Parathyroid adenoma (tissue), 2 donors: ENCODE measurements around the gene ALDH3B2.
A peak's percentile ranks its signal among the peaks of the same experiment; 100 is the strongest.

ENCODE experiments used
- H2AFZ ChIP-seq: fragments of 300-600 bp; sonication (generic); one replicate; pipeline ENCODE4 v1.7.0; 2017; ENCODE audit warnings: antibody characterized with exemption, mild to moderate bottlenecking
- H3K27ac ChIP-seq: fragments of 300-600 bp; sonication (generic); one replicate; pipeline ENCODE4 v1.7.0; 2017
- H3K27me3 ChIP-seq: fragments of 300-600 bp; sonication (generic); one replicate; pipeline ENCODE4 v1.7.0; 2017; ENCODE audit warnings: low read length; ENCODE audit not compliant: control insufficient read depth, insufficient read depth
- H3K36me3 ChIP-seq: fragments of 300-600 bp; sonication (generic); one replicate; pipeline ENCODE4 v1.7.0; 2017; ENCODE audit warnings: low read length; ENCODE audit not compliant: control insufficient read depth, insufficient read depth
- H3K4me1 ChIP-seq: fragments of 300-600 bp; sonication (generic); one replicate; pipeline ENCODE4 v1.7.0; 2017; ENCODE audit warnings: control low read depth
- H3K4me2 ChIP-seq: fragments of 300-600 bp; sonication (generic); one replicate; pipeline ENCODE4 v1.7.0; 2017; ENCODE audit warnings: low read length
- H3K4me3 ChIP-seq: fragments of 300-600 bp; sonication (generic); one replicate; pipeline ENCODE4 v1.7.0; 2017; ENCODE audit warnings: low read depth, low read length
- H3K79me2 ChIP-seq: fragments of 300-600 bp; sonication (generic); one replicate; pipeline ENCODE4 v1.7.0; 2017; ENCODE audit warnings: control low read depth
- H3K9ac ChIP-seq: fragments of 300-600 bp; sonication (generic); one replicate; pipeline ENCODE4 v1.7.0; 2017; ENCODE audit warnings: mild to moderate bottlenecking
- H3K9me3 ChIP-seq: fragments of 300-600 bp; sonication (generic); one replicate; pipeline ENCODE4 v1.7.0; 2017; ENCODE audit warnings: low read length; ENCODE audit not compliant: control insufficient read depth
- CTCF ChIP-seq: fragments of 300-600 bp; sonication (generic); IDR thresholded peaks from one replicate; pipeline ENCODE4 v1.7.0; 2017; ENCODE audit warnings: antibody characterized with exemption, mild to moderate bottlenecking
- donor health status: primary hyperparathyroidism.

ALDH3B2 gene

DNA sequence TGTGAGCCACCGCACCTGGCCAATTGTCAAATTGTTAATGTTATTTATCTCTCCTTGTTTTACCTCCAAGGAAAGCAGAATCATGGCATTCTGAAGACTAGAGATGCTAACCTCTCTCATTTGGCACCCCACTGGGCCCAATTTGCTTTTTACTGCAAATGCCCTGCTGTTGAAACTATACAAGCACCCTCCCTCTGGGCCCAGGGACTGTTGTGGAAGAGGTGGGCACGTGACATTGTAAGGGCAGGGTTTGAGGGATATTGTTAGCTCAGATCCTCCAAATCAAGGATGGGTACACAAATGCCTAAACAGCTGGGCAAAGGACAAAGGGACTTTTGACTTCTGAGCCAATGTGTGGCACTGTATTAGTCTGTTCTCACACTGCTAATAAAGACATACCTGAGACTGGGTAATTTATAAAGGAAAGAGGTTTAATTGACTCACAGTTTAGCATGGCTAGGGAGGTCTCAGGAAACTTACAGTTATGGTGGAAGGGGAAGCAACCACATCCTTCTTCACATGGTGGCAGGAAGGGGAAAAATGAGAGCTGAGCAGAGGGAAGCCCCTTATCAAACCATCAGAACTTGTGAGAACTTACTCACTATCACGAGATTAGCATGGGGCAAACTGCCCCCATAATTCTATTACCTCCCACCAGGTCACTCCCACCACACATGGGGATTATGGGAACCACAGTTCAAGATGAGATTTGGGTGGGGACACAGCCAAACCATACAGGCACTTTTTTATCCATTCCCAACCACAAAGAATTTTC, 6.5 kb upstream of the ALDH3B2 start:
- Histone ChIP-seq H3K36me3 (no peaks in the 10 kb centered on the region), H3K27ac (peak overlapping the region; percentile 80), H3K4me1 (peaks cover 9% of the 10 kb centered on the region), H2AFZ (no peak overlapping the region), H3K4me2 (no peak overlapping the region), H3K4me3 (no peak overlapping the region), H3K27me3 (no peaks in the 10 kb centered on the region), H3K79me2 (no peaks in the 10 kb centered on the region), H3K9ac (no peak overlapping the region), H3K9me3 (no peaks in the 10 kb centered on the region)
- TF ChIP-seq CTCF = no peak

GRCh38 chr11:67675058-67675747, 780 bp upstream of the ALDH3B2 start:
- Histone ChIP-seq H3K4me3 (no peak overlapping the region), H3K36me3 (no peaks in the 10 kb centered on the region), H3K9ac (no peak overlapping the region), H3K9me3 (no peaks in the 10 kb centered on the region), H2AFZ (no peak overlapping the region), H3K4me1 (peaks cover 10% of the 10 kb centered on the region), H3K27ac (peak overlapping the region; percentile 89), H3K27me3 (no peaks in the 10 kb centered on the region), H3K4me2 (peak overlapping the region; percentile 29), H3K79me2 (no peaks in the 10 kb centered on the region)
- TF ChIP-seq CTCF = no peak

- Histone ChIP-seq H3K4me3 (no peak overlapping the region), H3K4me2 (no peak overlapping the region), H3K9me3 (no peaks in the 10 kb centered on the region), H3K36me3 (no peaks in the 10 kb centered on the region), H3K4me1 (peaks cover 10% of the 10 kb centered on the region), H3K27ac (peak overlapping the region; percentile 89), H2AFZ (peak overlapping the region; percentile 56), H3K27me3 (no peaks in the 10 kb centered on the region), H3K79me2 (no peaks in the 10 kb centered on the region), H3K9ac (no peak overlapping the region)
- TF ChIP-seq CTCF = no peak
Measured at GRCh38 chr11:67673902-67674301, 521 bp downstream of the ALDH3B2 start.

DNA sequence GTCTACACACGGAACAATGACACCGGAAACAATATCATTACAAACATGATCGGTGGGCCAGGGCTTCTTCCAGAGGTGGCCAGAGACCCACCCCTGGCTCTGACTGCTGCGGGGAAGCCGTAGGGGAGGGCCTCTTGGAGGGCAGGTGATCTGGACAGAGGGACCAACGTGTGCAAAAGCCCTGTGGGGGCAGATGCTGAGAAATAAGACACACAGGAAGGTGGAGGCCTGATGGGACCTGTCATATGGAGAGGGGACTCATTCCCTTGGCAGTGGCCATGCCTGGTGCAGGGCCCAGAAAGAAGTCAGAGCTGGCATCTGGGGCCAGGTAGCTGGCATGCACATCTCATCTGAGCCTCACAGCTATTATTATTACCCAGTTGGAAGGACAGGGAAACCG, 1.1 kb downstream of the ALDH3B2 start:
- peak overlapping the region; percentile 89 for H3K27ac ChIP-seq
- no peak for TF ChIP-seq CTCF
- no peaks in the 10 kb centered on the region for H3K9me3 ChIP-seq
- no peaks in the 10 kb centered on the region for H3K79me2 ChIP-seq
- H2AFZ ChIP-seq = peak overlapping the region; percentile 56
- H3K4me2 ChIP-seq = no peak overlapping the region
- no peaks in the 10 kb centered on the region for H3K27me3 ChIP-seq
- H3K36me3 ChIP-seq = no peaks in the 10 kb centered on the region
- no peak overlapping the region for H3K4me3 ChIP-seq
- peaks cover 10% of the 10 kb centered on the region for H3K4me1 ChIP-seq
- no peak overlapping the region for H3K9ac ChIP-seq

DNA sequence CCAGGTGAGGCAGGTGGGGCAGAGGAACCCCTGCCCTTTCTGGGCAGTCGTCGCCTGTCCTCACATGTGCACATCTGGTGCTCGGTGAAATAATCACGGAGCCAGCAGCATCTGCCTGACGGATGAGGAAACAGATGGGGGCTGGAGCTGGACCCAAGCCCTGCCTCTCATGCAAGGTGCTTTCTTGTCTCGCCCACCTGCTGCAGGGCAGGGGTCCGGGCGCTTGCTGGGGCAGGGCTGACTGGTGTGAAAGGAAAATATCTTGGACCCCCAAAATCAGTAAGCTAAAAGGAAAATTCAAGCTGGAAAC, 3.3 kb downstream of the ALDH3B2 start:
- Histone ChIP-seq H3K9me3 (no peaks in the 10 kb centered on the region), H3K79me2 (no peaks in the 10 kb centered on the region), H3K27ac (peak overlapping the region; percentile 76), H3K4me3 (no peak overlapping the region), H3K4me2 (no peak overlapping the region), H2AFZ (no peak overlapping the region), H3K9ac (no peak overlapping the region), H3K27me3 (no peaks in the 10 kb centered on the region), H3K36me3 (no peaks in the 10 kb centered on the region), H3K4me1 (peaks cover 7% of the 10 kb centered on the region)
- no peak for TF ChIP-seq CTCF
